Hematopoietic multipotent progenitor cell treated with erythropoietin and hydrocortisone succinate and interleukin-3 and kit ligand, for 17 days (in vitro differentiated cells): ENCODE results near the gene ZNF408.
"Not testable (repeated sequence)": the region's sequence is repeated elsewhere in the genome, so short reads cannot be mapped to it uniquely, and the experiment has no call there.

Source experiments
- DNase-seq: peaks from one replicate; pipeline ENCODE4 v3.0.0-alpha.2; 2015; ENCODE audit warnings: low spot score

ZNF408 gene

DNA sequence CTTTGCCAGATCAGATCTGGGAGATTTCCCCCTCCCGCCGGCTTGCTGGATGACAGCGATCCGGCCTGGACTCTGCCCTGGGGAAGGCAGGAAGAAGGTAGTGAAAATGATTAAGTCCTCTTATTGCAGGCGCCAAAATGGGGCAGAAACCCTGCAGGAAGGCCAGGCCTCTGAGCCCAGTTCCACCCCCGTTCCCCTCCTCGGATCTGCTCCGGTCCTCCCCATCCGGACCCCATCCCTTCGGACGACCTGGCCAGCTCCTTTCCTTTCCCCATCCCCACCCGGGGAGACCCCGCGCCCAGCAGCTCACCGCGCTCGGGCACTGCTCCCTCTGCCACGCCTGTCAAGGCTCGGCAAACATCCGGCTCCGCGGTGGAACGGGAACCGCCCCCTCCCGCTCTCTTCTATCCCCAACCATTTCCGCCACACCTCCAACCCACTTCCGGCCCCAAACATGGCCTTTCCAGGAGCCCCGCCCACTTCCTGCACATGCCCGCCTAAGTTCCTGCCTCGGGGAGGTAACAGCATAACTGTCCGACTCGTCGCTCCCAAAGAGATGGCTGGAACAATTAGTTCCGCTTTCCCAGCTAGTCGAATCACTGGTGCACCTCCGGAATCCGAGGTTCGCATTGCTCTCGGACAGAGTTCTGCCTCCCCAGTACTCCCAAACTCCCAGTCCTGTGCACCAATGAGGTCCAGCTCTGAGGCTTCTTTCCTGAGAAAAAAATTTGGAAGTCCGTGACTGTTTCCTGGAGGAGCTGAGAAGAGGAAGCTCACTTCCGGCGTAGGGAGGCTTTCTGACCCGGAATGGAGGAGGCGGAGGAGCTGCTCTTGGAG is at the start of gene ZNF408, which contains the start of gene ARHGAP1:
TSS of gene ZNF408 (plus strand) at position 791 of the 837 bp plus-strand sequence. CDS start at position 808, 17 bp downstream.
TSS of gene ARHGAP1 (minus strand) at position 379 of the 837 bp plus-strand sequence. CDS start 4,512 bp downstream, outside the sequence.
- peak; percentile 98 for DNase-seq

DNA sequence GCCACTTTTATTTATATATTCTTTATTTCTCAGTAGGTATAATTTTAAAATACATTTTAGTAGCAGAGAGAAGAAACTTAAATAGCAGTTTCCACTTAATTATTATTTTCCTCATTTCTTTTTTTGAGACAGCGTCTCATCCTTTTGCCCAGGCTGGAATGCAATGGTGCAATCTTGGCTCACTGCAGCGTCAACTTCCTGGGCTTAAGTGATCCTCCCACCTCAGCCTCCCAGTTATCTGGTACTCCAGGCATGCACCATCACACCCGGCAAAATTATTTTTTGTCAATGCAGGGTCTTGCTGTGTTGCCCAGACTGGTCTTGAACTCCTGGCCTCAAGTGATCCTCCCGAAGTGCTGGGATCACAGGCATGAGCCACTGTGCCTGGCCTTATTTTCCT is 45.2 kb upstream of the ZNF408 start:
- no peak for DNase-seq

DNA sequence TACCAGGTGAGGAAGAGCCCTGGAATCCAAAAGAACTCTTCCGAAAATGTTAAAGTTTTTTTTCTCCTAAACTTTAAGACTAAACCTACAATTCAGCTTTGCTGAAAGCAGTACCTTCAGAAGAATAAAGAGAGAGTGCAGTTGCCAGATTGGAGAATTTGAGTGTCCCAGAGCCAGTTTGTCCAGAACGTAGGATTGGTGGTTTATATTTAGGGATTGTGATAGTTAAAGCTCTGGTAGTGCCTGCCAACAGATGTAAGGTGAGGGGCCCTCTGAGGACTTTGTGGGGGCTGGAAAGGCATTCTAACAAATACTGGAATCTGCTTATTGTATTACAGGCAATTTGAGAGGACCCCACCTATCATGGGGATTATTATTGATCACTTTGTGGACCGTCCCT is 43.6 kb upstream of the ZNF408 start:
- no peak for DNase-seq

DNA sequence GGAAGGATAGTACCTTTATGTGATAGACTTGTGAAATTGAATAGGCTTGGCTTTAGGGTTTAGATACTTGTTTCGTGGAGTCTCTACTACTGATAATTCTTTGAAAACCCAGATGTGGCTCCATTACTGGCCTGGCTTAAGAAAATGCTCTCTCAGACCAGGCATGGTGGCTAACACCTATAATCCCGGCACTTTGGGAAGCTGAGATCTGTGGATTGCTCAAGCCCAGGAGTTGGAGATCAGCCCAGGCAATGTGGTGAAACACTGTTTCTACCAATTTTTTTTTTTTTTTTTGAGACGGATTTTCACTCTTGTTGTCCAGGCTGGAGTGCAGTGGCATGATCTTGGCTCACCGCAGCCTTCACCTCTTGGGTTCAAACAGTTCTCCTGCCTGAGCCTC is 42.6 kb upstream of the ZNF408 start:
- DNase-seq: no peak

DNA sequence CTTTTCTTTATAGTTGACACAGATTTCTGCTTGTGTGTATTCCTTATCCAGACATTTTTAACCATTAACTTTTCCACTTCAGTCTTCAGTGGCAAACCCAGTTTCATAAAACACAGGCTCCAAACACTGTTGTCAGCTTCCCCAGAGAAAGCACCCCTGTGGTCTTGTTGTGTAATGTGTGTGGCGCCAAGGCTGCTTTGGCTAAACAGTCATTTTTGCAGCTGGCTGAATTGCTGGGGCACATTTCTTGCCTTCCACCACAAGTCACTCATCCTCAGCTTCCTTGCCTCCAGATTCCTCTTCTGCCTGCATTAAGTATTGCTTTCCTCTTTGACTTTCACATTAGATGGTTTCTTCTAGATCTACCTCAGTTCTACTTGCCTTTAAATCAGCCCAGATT is 40.9 kb upstream of the ZNF408 start:
- no peak for DNase-seq

DNA sequence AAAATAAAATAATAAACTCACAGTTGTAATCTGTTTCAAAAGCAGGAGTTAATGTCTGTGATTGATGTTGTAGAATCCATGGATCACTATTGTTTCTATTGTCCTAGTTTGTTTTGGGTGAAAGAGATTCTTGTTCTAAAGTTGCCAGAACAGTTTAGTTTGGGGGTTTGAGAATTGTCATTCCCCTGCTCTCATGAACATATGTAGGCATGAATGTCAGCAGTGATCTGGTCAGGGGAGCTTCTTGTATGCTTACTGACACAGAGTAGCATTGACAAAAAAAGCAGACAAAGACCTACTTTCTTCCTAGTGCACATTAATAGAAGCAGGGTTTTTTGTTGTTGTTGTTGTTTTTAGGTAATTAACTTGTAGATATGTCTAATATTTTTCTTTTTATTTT is 39.0 kb upstream of the ZNF408 start:
- no peak for DNase-seq

DNA sequence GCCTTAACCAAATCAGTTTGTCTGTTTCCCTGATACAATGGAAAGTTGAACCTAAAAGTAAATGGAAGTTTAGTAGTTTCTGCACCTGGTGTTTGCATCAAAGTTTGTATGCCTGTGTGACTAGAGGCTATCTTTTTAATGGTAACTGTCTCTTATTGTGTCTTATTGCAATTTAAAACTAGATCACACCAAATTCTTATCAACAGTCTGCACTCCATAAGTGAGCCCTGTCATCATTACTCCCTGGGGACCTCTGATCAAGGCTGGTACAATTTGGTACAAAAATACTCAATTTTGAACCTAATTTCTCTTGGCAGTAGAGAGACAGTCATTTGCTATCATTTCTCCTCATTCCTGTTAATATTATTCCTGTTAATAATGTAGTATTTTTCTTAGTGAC is 38.5 kb upstream of the ZNF408 start:
- DNase-seq: no peak

DNA sequence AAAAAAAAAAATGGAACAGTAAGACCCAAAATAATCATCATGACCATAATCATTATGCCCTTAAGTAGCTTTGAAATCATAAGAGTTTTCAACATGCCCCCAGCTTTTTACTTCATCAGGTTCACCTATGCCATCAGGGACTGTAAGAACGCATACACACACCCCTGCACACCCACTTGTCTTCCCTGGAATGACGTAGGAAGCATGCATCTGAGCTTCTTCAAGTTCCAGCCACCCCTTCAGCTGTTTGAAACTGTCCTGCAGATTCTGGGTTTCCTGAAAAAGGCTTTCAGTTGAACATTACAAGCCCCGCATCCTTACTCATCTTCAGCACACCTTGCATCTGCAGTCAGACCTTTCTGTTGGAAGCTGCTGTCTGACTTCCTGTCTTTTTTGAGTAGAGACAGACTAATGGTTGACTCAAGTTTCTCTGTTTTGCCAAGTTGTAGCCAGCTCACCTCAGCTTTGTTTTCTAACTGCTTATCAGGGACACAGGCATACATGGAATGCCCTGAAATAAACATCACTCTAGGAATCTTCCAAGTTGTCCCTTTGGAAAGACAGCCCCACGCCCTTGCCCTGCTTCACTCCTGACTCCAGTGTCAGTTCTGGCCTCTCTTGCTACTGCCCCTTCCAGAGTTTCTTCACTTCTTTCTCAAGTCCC is 37.4 kb upstream of the ZNF408 start:
- DNase-seq: no peak

DNA sequence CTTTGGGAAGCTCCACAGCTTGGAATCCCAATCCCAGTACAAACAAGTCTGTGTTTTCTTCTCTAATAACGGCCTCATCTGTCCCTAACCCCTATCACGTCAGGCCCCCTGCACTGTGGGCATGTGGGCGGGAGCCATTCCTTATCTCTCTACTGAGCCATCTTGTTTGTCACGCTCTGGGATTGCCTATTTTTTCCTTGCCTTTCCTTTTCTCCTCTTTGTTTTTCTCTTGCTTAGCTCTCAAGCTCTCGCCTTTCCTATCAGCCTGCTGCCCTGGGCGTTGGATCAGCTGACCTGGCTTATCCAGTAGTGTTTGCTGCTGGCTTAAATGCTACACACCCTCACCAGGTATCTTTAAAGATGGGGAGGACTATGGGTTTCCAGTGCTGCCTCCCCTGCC is 36.2 kb upstream of the ZNF408 start:
- peak; percentile 40 for DNase-seq

DNA sequence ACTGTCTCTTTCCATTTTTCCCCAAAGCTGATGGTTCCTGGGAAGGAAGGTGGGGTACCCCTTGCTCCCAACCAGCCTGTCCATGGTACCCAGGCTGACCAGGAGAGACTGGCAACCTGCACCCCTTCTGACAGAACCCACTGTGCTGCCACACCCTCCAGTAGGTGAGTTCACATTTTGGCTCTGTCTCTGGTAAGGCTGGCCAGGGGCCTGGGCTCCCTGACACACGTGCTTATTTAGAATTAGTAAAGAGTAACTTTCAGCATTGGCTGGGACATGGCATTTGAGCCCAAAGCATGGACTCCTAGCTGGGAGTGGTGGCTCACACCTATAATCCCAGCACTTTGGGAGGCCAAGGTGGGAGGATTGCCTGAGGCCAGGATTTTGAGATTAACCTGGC is 35.5 kb upstream of the ZNF408 start:
- no peak for DNase-seq

DNA sequence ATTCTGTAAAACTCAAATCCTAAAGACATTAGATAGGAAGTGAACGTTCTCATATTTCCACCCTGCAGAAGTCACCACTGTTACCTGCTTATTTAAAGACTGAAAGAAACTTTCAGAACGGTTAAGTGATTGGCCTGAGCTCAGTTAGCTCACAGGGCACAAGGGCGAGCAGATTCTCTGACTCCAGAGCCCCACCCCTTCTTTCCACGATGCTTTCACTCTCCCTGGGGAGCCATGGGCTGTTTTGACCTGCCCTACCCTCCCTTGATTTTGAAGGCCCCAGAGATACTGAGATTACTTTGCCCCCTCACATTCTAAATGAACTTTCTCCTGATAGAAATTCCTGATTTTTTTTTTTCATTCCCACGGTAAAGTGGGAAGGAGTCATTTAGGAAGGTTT is 34.3 kb upstream of the ZNF408 start:
- DNase-seq: no peak

DNA sequence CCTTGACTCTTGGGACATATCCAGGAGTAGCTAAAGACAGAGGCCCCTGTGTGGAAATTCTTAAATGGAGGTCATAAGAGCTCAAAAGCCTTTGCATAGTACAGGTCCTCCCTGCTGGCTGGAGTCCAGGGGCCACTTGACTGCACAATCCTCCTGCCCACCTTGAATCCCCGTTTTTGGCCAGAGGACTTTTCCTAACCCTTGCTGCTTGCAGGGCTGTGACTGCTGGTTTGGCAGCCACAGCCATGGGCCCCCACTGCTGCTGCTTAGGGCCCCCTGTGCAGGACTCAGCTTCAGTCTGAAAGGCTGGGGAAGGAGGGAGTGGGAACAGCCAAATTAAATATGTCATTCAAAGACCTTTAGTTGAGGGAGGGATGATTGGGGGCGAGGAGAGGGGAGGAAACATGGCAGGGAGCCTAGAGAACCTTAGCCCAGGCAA is 33.8 kb upstream of the ZNF408 start:
- DNase-seq: no peak

DNA sequence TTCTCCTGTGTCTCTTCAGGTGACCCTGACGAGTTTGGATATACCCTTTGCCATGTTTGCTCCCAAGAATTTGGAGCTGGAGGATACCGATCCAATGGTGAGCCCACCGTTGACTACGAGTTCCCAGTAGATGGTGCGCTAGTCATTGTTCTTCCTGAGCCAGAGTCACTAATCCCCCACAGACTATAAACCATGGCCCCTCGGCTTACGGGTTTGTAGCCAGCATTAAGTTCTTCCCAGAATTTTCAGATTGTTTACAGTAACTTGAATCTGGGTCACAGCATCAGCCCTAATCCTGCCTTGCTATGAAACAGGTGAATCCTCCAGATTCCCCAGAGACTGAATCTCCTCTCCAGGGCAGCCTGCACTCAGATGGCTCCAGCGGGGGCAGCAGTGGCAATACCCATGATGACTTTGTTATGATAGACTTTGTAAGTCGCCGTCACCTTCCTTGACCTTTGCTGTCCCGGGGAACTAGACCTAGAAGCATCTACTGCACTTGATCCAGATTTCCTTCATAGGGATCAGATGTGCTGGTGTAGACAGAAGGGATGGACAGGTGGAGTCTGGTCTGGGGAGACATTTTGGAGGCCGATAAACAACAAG is 32.2 kb upstream of the ZNF408 start:
- no peak for DNase-seq

DNA sequence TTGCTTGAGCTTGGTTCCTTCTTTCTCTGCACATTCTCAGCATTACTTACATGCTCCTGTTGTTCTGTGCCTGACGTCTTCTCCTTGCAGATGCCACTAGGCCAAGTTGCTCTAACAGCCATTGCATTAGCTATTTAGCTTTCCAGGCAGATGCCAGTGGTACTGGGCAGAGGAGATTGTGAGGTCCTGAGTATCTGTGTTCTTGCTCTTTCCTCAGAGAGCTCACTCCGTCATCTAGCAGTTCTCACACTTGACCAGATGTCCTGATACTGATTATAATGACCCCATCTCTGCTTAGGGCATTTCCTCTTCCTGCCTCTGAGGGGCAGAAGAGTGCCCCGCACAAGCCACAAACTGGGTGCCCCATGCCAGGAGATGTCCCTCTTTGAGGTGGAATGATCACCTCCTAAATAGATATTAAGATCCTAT is 31.1 kb upstream of the ZNF408 start:
- DNase-seq: peak; percentile 26

DNA sequence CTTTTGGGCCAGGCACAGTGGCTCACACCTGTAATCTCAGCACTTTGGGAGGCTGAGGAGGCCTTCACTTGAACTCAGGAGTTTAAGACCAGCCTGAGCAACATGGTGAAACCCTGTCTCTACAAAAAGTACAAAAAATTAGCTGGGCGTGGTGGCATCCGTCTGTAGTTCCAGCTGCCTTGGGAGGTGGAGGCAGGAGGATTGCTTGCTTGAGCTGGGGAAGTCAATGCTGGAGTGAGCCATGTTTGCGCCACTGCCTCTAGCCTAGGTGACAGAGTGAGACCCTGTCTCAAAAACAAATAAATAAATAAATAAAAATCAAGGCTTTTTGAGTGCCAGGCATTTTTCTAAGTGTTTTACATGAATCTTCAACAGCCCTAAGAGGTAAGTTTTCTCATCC is 30.3 kb upstream of the ZNF408 start:
- not testable (repeated sequence) for DNase-seq

DNA sequence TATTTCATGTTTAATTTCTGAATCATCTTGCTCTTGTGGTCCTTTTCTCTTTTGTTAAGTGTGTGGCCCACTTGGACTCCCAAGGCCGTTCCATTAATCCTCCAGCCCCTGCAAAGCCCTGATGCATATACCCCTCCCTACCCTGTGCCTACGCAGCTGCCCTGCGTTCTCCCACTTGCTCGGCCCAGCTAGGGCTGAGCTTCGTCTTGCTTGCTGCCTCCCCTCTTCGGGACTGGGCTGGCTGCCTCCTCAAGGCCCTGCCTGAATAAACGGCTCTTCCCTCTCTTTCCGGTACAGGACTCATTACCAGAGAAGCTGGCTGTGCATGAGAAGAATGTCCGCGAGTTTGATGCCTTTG is 28.9 kb upstream of the ZNF408 start:
- no peak for DNase-seq

DNA sequence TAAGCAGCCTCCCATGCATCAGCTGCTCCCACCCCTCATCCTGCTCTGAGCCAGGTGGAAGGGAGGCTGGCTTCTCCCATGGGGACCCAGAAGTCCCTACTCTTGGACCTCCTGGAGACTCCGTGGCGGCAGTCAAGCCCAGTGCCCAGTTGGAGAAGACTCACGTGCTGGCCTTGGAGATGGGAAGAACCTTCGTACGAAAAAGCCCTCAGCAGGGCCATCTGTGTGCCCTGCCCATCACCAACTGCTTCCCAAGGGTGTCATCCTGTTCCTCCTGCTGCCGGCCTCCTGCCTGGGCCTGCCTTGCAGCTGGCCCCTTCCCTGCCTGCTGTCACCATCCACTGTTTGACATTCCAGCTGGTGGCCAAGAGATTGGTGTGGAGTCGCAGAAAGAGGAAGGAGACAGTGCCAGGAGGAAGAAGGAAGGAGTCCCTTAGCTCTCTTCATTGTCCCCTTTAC is 28.4 kb upstream of the ZNF408 start:
- no peak for DNase-seq

DNA sequence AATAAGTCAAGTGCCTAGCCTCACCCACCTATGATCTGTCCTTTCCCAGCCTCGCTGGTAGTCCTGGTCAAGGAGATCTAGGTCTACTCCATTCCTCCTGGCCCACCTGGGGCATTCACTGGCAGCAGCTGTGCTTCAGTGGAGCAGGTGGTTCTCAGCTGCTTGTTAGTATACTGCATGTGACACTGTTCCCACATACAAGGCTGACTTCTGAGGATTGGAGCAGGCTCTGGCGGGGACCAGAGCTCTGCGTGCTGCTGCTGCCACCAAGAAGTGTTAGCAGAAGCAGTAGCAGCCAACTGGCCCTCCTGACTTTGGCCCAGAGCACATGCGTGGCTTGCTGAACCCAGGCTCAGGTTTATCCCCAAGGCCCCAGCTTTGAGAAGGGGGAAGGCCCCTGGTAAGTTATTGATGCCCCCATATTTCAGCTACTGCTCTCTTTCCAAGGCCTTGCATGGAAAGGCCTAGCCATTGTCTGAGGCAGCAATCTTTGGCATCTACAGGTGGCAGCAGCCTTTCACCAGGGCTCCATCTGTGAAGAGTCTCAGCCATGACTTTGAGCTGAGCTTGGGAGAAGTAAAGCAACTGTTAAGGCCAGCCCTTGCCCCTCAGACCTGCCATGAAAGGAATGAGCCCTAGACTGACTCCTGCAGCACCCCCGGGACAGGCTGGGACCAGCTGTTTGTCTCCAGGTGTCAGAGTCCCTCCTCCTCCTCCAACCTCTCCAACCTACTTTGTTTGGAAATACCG is 26.9 kb upstream of the ZNF408 start:
- DNase-seq: no peak

DNA sequence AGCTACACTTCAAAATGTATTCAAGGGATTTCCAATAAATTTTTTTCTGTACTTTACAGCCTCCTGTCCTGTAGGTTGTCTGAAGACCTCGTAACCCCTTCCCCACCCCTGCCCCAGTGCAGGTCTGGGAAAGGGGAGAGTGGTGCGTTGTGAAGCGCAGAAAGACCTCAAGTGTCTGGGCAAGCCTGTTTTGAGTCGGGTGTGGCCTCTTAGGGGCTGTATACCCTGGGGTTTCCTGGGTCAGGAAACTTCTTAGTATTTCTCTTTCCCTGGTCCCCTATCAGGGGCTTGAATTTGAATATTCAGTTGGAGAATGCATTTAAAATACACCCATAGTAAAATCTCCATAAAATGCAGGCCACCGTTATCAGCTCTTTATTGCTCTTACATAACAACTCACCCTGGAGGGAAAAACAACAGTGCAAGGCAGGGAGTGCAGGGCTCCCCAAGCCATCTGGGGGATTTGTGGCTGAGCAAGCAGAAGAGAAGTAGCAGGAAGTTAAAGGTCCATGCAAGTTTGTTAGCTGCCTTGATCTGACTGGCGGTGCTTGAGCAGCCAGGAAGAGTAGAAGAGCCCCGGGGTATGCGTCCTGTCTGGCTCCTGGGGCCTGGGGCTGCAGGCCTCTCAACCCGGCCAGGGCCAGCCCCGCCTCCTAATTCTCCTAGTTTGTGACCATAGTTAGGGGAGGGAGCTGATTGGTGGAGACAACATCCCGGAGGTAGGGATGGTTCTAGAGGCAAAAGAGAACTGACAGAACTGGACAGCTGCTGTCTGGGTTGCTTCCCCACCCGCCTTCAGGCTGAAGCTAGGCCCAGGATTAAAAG is 26.2 kb upstream of the ZNF408 start:
- no peak for DNase-seq

DNA sequence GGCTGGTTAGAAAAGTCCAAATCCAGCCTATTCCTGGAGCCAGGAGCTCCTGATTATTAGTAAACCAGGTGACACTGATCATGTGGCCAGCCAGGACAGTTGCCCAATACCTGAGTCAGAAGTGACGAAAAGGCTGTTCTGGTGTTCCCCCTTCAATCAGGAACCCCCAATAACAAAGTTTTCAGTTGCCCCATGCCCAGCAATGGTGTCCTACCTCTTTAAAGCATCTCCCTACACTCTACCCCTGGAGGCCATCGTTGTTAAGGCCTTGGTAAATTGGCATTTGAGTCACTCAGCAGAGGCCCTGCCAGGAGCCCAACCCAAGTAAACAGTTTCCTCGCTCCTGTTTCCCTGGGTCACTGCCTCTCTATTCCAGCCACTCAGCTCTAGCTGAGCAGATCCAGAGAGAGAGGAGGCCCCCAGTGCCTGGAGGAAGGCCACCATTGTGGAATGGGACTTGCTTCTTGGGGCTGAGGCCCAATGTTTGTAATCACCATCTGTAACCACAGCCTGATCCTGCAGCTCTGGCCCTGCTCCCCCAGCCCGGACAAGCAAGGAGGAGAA is 25.5 kb upstream of the ZNF408 start:
- no peak for DNase-seq

DNA sequence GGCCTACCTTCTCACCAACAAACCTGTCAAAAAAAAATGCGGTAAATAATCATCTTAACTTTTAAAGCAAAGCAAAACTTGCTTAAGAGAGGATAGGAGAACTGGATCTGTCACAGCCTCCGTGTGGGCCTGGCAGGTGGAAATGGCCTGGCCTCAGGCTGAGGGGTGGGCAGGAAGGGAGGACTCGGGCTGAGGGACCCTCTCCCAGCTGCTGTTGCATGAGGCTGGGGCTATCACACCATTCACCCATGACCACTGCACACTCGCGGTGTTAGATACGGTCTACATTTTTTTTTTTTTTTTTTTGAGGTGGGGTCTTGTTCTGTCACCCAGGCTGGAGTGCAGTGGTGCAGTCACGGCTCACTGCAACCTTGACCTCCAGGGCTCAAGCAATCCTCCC is 24.9 kb upstream of the ZNF408 start:
- DNase-seq: no peak
